Glomerular visceral epithelial cell (primary cell): Measurements from ENCODE around the gene SIPA1L3.
"Not testable (repeated sequence)": the region's sequence is repeated elsewhere in the genome, so short reads cannot be mapped to it uniquely, and the experiment has no call there.

Source experiments
- DNase-seq: peaks from one replicate; pipeline ENCODE4 v3.0.0-alpha.2; 2016; ENCODE audit errors: extremely low spot score

SIPA1L3 gene

DNA sequence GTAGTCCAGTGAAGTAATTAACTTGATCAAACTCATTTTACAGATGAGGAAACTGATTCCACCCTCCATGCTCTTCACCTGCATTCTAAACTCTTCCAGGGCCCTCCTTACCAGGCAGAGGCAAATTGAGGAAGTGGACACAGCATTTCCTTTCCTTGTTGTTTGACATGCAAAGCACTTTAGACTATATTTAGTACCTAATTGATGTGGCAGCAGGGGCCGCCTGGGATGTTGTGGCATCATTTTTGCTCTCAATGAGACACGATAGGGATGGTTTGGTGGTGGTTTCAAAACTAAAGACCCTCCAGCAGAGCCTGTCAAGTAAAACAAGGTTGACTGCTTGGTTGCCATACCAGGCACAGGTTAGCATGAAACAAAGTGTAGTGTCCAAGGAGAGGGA lies 7.9 kb downstream of the SIPA1L3 start:
- DNase-seq = no peak

DNA sequence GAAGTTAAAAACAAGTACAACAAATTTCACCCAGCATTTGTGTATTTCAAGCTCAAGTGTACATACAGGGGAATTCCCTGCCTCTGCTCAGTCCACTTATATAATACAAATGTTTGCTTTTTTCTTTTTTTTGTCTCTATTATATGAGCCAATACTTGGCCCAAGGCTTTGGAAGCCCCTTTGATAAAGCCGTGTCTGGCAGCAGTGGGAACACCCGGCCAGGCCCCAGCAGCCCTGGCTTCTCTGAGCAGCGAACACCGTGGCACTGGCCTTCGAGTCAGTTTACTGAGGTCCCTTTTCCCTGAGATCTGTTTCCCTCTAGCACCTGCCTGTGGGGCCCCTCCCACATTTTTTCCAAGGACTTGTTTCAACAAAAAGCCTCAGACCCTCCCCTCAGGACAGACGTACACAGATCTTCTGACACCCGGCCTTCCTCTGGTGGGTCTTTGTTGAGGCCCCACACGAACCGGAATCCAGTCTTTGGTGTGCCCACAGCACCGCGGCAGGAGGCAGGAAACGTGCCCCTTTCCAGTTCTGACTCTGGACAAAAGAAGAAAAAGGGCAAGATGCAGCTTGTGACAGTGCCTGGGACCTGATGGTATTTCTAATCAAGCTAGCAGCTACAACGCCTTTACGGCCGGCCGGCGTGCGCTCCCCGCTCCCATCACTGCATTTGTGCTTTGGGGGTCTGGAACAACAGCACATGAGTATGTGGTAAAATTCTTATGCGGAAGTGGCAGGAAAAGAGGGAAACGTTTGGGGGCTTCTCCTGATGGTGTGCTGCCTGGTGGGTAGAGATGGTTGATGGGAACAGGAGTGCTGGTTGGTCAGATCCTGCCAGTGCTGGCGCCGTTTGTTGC lies 13.8 kb downstream of the SIPA1L3 start:
- DNase-seq = no peak

DNA sequence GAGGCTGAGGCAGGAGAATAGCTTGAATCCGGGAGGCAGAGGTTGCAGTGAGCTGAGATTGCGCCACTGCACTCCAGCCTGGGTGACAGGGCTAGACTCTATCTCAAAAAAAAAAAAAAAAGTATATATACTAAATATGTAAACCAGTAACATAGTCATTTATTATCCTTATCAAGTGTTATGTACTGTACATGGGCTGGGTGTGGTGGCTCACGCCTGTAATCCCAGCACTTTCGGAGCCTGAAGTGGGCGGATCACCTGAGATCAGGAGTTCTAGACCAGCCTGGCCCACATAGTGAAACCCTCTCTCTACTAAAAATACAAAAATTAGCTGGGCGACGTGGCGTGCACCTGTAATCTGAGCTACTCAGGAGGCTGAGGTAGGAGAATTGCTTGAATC lies 17.6 kb downstream of the SIPA1L3 start:
- DNase-seq = not testable (repeated sequence)

DNA sequence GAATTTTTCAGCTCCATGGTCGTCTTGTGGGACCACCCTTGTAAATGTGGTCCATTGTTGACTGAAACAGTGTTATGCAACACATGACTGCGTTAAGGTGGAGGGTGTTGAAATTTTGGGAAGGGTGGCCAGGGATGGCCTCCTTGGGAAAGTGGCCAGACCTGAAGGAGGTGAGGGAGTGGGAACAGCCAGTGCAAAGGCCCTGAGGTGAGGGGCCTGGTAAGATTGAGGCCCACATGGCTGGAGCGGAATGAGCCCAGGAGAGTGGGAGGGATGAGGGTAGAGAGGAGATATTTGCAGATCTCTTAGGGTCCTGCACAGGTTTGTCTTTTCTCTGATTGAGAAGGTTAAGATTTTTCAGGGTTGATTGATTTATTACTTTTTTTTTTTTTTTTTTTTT lies 18.2 kb downstream of the SIPA1L3 start:
- DNase-seq = no peak

DNA sequence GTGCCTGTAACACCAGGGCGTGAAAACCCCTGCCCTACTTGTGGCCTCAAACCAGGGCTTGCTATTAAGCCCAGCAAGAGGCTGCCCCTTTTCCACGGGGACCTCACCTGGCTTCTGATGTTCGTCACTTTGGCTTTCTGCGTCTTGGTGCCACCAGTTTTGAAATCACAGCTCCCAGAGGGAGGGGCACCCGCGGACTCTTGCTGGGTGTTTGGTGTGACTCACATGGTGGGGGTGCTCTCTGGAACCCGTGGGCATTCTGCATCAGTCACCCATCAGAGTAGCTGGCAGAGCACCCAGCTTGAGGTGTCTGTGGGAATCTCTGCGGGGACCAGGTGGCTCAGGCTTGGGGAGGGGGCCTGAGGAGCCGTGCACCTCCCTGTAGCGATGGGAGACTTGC lies 19.2 kb downstream of the SIPA1L3 start:
- DNase-seq = no peak

DNA sequence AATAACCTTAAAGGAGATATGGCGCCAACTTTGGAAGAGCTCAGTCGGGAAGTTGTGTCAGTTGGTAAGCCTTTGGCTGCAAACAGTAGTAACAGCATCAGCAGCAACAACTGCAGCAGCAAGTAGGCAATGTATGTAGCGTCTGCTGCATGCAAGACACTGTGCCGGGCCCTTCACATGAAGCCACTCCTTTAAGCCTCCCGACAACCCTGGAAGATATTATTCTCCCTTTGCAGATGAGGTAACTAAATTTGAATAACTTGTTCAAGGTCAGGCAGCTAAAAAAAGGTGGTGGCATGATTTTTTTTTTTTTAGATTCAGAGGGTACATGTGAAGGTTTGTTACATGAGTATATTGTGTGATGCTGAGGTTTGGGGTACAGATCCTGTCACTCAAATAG lies 19.7 kb downstream of the SIPA1L3 start:
- DNase-seq = no peak

DNA sequence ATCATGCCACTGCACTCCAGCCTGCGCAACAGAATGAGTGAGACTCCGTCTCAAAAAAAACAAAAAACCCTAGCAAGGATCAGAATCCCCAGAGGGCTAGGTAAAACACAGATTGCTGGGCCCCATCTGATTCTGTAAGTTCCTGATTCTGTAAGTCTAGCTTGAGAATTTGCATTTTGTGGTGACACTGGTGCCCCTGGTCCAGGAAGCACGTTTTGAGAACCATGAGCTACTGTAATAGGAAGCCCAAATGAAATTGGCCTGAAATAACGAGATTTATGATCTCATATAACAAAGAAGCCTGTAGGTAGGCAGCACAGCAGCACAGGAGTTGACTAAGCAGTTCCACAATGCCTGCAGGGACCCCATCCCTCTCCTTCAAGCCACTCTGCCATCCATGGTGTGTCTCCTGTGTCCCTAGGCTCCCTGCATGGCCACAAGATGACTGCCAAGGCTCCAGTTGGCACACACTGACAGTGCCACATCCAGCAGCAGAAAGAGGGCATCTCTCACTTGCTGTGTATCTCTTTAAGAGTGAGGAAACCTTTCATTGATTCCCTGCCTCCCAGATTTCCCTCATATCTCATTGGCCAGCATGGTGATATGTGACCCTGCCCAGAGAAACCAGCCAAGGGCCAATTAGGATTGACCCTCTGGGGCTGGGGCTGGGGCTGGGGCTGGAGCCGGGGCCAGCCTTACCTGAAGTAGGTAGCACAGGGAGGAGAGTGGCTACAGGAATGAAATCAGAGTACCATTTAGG lies 21.7 kb downstream of the SIPA1L3 start:
- peak; percentile 33 for DNase-seq

DNA sequence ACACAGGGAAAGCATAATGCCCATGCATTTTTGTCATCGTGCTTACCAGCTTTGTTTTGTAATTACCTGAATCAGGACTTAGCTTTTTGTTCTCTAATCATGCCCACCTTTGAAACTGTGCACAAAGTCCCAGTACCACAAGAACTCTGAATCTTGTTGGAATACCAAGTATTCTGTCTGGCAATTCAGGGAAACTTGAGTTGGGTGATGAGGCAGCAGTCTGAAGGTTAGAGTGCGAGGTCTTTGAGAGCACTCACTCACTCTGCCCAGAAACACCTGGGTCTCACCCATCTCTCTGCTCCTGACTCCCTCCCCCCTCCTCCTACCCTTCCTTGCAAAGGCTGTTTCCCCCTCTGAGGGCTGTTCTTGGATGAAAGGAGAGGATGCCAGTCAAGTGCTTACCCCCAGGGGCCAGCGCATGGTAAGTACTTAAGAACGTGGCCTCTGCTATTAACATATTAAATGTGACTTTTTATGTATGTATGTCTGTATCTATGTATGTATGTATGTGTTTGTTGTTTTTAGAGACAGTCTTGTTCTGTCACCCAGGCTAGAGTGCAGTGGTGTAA lies 22.4 kb downstream of the SIPA1L3 start:
- DNase-seq = no peak

DNA sequence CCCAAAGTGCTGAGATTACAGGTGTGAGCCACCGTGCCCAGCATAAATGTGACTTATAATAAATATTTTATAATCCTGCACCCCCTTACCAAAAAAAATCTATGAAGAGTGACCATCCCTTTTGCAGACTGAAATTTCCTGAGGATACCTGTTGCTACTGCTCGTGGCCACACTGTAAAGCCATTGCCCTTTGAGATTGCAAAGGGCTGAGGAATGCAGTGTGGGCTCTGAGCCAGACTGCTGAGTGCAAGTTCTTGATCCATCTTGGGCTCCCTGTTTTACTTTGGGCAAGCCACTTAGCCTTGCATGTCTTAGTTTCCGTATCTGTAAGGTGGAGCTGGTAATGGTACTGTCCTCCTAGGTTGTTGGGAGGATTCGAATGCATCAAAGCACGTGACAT lies 23.4 kb downstream of the SIPA1L3 start:
- peak; percentile 64 for DNase-seq

DNA sequence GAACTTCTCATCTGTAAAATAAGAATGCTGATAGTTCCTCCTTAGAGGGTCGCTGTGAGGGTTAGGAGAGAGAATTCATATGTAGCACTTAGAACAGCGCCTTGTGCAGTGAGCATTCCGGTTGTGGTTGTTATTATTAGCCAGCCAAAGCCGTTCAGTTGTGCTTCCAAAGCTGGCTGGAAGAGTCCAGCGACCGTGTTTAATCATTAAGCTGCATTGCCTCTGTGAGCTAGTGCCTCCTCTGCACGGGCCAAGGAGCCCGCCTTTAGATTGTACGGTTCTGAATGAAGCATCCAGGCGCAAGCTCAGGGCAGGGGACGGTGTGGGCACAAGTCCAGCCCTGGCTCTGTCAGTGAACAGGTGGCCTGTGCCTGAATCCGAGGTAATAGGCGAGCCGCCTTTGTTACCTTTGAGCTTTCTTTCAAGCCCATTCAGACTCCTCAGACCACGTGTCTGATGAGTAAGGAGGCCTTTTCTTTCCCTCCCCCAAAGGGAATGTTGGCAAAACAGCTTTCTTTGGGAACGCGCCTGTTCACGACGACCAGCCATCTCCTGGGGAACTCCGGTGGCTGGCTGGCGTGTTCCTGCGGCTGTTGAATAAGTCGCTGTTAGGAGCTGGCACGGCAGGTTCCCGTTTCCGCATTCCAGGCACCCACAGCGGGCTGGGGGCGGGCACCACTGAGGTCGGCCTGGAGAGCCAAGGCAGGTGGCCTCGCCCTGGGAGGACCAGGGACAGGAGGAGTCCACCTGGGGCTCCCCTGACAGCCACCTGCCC lies 25.1 kb downstream of the SIPA1L3 start:
- peak; percentile 97 for DNase-seq

DNA sequence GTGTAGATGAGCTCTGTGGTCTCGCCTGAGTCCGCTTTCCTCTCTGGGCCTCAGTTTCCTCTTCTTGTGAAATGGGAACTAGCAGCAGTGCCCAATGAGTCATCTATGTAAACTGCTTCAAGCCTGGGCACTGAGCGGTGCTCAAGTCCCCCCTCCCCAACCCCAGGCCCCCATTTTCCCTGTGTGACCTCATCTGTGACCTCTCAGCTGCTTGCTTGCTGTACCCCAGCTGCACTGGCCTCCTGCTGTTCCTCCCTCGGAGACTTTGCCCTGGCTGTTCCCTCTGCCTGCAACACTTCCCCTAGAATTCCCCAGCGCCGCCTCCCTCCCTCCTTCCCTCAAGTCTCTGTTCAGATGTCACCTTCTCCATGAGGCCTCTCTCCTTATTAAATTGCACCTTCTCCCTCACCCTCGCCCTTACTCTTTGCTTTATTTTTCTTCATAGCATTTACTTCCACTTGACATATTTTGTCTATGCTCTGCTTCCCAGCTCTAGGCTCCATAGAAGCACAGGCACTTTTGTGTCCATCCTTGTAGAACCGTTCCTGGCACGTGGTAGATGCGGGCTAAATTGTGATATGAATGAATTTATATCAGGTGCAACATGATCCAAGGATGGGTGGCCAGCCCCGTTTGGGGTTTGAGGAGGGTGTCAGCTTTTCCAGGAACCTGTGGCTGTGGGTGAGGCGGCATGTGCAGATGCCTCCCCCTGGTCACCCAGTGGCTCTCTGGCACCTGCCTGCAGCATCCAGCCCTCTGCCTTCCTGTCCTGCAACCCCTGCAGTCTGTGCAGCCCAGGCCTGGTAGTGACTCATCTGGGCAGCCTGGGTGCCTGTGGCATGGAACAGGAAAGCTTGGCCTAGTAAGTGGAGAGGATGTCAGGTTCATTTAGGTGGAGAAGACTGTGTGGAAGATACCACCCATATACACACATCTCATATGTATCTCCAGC lies 26.3 kb downstream of the SIPA1L3 start:
- DNase-seq = peak; percentile 88

DNA sequence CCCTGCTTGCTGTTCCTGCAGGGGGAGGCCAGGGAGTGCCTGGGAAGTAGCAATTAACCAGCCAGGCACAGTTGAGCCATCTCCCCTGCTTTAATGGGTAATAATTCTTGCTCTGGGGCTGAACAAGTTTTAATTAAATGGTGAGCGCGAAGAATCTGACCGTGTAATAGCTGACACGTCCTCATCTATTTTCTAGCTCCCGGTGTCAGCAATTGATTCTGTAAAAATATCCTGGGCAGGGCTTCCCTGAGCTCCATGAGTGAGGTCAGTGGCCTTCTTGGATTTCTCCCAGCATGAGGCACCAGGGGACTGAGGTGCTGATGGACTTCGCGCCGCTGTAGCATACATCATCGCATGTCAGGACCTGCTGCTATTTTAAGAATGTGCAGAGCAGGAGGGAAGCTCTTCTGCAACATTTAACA lies 26.9 kb downstream of the SIPA1L3 start:
- peak; percentile 90 for DNase-seq

DNA sequence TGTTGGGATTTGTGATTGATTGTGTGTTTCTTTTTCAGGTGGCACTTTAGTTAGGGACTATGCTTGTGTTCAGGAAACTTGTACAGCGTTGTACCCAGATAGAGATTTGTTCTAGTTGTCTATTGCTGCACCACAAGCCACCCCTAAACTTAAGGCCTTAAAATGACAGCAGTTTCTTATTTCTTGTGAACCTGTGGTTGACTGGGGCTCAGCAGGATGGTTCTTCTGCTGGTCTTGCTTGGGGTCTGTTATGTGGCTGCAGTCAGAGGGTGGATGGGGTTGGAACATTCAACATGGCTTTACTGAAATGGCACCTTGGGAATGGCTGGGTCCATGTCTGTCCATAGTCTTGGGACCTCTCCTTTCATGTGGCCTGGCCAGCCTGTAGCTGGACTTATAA lies 28.3 kb downstream of the SIPA1L3 start:
- no peak for DNase-seq

DNA sequence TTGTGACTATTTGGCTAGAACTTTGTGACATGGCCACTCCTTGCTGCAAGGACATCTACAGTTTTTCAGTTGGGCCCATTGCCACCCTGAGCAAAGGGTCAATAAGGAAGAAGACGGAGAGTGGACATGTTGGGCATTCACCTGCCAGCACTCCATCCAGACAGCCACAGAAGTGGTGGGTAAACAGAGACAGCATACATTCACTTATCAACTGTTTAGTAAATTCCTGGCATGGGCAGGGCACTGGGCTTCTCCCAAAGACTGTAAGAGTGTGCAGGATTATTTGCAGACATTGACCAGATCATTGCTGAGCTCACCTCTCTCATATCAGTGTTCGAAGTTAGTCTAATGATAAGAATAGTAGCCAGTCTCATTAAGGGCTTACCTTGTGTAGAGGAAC lies 29.2 kb downstream of the SIPA1L3 start:
- DNase-seq = no peak

DNA sequence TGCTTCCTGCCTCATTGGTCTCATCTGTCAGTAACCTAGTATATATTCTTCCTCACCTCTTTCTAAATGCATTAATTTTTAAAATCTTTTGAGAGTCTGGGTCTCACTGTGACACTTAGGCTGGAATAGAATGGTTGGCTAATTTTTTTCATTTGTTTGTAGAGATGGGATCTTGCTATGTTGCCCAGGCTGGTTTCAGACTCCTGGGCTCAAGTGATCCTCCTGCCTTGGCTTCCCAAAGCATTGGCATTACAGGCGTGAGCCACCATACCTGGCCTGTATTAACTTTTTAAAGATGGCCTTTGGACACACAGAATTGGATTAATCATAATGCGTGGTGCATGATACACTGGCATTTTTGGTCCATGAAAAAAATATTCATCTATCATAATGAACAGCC lies 29.9 kb downstream of the SIPA1L3 start:
- no peak for DNase-seq

DNA sequence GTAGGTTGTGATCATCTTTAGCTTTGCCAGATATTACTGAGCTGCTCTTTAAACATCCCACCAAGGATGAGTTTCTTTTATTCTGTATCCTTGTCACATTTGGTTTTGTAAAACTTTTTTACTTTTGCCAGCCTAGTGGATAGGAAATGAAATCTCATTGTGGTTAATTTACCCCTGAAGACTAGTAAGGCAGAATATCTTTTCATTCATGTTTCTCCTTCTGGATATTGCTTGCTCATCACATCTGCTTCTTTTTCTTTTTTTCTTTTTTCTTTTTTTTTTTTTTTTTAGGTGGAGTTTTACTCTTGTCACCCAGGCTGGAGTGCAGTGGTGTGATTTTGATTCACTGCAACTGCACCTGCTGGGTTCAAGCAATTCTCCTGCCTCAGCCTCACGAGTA lies 31.3 kb downstream of the SIPA1L3 start:
- DNase-seq = no peak

DNA sequence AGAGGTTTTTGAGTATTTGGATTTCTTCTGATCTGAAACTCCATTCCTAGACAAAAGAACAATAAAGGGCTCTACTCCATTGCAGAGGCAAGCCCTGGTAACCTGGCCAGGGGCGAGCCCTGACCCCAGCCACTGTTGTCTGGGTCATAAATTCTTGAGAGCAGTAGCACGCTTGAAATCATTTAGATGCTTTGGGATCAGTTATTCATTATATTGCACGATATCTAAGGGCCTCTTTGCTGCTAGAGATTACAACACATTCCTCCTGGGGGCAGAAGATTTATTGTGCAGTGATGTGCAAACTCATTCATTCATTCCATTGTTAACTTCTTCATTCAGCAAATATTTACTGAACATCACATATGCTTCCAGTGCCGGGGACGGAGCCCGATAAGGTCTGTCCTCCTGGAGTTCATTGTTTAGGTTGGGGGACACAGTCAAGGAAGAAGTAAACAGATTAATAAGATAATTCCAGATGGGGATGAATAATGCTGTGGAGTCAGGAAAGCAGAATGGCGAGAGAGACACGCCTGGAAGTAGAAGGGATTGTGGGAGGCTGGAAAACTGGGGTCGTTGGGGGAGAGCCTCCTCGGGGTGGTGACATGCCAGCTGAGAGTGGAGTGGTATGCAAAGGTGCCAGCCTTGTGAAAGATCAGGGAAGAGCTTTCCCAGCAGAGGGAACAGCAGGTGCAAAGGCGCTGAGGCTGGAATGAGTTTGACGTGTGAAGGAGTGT lies 34.9 kb downstream of the SIPA1L3 start:
- no peak for DNase-seq

DNA sequence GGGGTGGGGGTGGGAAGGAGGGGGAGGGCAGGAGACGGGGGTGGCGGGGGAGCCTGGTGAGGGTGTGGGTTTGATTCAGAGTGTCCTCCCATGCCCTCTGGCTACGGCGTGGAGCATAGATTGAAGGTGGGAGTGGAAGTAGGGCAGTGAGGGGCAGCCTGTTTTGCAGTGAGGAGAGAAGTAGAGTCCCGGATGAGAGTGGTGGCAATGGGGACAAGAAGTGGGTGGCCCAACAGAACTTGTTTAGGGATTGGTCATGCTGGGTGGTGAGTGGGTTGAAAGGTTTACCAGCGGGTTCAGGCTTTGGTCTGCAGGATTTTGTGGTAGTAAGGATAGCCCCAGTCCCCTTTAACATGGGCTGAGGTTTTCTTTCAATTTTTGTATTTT lies 35.5 kb downstream of the SIPA1L3 start:
- no peak for DNase-seq

DNA sequence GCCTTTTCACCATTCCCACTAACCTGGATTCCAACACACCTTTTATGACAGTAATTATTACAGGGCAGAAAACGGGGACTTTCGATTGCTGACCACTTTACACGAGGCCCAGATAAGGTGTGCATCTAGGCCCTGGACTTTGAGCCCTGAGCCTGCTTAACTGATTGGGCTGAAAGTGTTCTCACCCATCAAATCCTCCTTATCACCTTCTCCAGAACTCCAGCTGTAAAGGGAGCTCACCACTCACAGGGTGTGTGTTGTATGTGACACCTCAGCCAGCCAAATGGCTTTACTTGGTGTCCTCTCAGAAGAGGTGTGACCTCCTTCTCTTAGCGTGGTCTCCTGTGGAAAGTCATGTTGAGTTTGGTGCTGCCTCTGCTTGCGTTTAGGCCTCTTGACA lies 36.5 kb downstream of the SIPA1L3 start:
- no peak for DNase-seq

DNA sequence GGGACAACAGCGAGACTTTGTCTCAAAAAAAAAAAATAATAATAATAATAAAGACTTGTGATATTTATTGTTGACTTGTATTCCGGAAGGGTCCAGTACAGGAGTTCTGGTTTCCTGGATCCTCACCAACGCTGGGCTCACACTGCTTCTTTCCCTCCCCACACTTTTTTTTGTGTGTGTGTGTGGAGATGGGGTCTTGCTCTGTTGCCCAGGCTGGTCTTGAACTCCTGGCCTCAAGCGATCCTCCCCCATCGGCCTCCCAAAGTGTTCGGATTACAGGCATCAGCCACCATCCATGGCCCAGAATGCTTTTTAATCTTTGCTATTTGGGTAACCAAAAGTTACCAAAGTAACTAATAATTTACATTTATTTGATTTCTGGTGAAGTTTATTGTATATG lies 39.1 kb downstream of the SIPA1L3 start:
- no peak for DNase-seq
